LNCaP clone FGC (cell line): ENCODE results near the gene AAR2.

Experiments used
- DNase-seq: peaks from one replicate; pipeline ENCODE4 v3.0.0-alpha.2; 2011; ENCODE audit warnings: low read depth
- H3K4me3 ChIP-seq: 2 replicates; pipeline ENCODE4 v1.5.1; 2011; ENCODE audit warnings: mild to moderate bottlenecking, low read depth, low read length, control low read depth
- CTCF ChIP-seq: IDR thresholded peaks from 2 replicates; pipeline ENCODE4 v1.5.1; 2012; ENCODE audit warnings: mild to moderate bottlenecking; ENCODE audit not compliant: control insufficient read depth, insufficient read depth; ENCODE audit errors: extremely low read depth

AAR2 gene

GRCh38 chr20:36201198-36201597 lies 35.1 kb upstream of the AAR2 start:
- no peak overlapping the region for H3K4me3 ChIP-seq
- no peak for TF ChIP-seq CTCF
- DNase-seq, result no peak

- no peak for DNase-seq
- TF ChIP-seq CTCF, result peak; percentile 99
- no peak overlapping the region for H3K4me3 ChIP-seq
Measured at GRCh38 chr20:36202891-36203338, 33.4 kb upstream of the AAR2 start.

DNA sequence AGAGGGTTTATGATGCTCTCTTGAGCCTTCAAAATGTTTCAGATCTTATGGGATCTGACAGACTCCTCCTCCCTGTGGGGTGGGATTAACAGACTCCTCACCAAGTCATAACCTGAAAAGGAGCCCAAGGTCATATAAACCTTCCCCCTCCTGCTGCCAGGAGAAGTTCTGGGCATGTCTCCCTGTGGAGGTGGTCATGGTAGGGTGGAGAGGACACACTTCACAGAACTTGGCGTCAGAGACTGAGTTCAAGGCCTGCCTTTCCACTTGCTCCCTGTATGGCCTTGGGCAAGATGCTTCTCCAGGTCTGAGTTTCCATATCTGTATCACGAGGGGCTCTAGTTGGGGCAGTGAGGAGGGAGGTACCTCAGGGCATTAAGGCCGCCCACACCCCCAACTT lies 32.4 kb upstream of the AAR2 start:
- no peak for DNase-seq
- no peak overlapping the region for H3K4me3 ChIP-seq
- no peak for TF ChIP-seq CTCF

DNA sequence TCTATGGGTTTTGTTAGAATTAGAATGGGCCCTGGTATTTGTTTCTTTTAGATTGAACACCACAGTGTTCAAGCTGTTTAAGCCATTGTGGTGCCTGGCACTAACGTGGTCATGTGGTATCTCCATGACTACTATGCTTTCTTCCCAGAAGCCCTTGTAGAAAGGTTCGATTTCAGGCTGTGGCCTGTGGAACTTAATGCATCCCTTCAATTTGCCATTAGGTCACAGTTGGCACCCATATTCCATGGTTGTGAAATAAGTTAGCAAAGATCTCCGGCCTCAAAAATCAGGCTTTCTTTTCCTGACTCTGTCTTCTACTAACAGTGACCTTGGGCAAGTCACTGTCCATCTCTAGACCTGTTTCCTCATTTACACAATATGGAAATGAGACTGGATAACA lies 31.3 kb upstream of the AAR2 start:
- no peak overlapping the region for H3K4me3 ChIP-seq
- no peak for TF ChIP-seq CTCF
- DNase-seq, result no peak

GRCh38 chr20:36206068-36206467 lies 30.2 kb upstream of the AAR2 start:
- DNase-seq, result no peak
- H3K4me3 ChIP-seq, result no peak overlapping the region
- no peak for TF ChIP-seq CTCF

- TF ChIP-seq CTCF, result no peak
- H3K4me3 ChIP-seq, result no peak overlapping the region
- no peak for DNase-seq
Measured at GRCh38 chr20:36206641-36207040, 29.6 kb upstream of the AAR2 start.

DNA sequence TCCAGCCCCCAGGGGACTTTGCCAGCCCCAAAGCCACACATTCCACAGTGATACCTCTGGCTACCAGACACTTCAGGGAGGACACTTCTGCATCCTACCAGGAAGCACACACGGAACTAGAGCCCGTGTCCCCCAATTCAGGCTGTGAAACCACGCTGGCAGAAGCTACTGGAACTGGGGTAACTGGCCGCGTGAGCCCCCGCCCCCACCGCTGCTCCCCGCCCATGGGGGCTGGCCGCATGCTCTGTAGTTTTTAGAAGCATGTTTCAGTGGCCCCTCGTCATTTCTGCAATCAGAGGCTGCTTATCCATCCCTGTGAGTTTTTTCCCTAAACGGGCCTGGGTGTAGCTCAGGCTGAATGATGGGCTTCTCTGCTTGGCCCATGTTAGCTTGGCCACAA lies 28.7 kb upstream of the AAR2 start:
- DNase-seq, result no peak
- no peak overlapping the region for H3K4me3 ChIP-seq
- no peak for TF ChIP-seq CTCF
